ENCODE data around the gene LVRN.
"Not testable (repeated sequence)": the region's sequence is repeated elsewhere in the genome, so short reads cannot be mapped to it uniquely, and the experiment has no call there.

Gene LVRN

DNA sequence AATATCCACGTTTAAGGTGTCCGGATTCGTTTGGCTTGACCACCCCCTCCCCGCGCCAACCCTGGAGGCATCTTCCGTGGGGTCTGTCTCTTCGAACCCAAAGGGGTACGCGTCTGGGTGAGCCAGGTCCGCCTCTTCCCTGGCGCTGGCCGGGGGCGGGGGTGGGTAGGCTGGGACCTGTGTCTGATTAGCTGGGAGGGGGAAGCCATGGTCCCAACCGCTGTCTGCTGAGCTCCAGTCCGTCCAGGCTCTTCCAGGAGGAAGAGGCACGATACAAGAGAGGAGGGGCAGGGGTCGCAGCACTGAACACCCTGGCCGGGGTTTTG, at the start of gene LVRN:
TSS of gene LVRN (plus strand) at position 237 of the 326 bp plus-strand sequence. CDS start 143 bp downstream, outside the sequence.
- DNase-seq (ENCODE audit: low spot score), result no peak

GRCh38 chr5:115913623-115914400, 48.5 kb upstream of the LVRN start:
- not testable (repeated sequence) for DNase-seq (ENCODE audit: low spot score)

- no peak for DNase-seq (ENCODE audit: low spot score)
Measured at GRCh38 chr5:115920171-115920725, 42.0 kb upstream of the LVRN start.

DNA sequence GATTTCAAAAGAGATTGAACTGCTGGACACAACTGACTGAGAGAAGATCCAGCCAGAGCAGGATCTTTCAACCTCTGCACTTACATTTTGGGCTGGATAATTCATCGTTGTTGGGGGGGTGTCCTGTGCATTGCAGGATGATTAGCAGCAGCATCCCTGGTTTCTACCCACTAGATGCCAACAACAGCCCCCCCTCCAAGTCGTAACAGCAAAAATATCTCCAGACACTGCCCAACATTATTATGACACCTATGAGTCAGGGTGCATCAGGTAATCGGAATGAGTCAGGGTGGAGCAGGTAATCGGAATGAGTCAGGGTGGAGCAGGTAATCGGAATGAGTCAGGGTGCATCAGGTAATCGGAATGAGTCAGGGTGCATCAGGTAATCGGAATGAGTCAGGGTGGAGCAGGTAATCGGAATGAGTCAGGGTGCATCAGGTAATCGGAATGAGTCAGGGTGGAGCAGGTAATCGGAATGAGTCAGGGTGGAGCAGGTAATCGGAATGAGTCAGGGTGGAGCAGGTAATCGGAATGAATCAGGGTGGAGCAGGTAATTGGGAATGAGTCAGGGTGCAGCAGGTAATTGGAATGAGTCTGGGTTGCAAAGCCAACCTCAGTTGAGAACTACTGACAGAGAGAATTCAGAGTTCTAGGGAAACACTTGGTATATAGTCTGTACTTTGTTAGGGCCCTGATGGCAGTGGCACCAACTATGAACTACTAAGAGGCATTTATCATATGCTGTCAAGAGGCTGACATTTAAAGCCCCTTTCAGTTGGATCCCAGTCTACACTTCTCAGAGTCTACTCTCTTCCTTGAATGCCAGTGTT, 33.5 kb upstream of the LVRN start:
- DNase-seq (ENCODE audit: low spot score), result not testable (repeated sequence)

DNA sequence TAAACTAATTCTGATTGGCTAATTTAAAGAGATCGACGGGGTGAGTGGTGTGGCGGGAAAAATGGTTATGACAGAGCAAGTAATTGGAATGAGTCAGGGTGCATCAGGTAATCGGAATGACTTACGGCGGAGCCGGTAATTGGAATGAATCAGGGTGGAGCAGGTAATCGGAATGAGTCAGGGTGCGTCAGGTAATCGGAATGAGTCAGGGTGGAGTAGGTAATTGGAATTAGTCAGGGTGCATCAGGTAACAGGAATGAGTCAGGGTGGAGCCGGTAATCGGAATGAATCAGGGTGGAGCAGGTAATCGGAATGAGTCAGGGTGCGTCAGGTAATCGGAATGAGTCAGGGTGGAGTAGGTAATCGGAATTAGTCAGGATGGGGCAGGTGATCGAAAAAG, 32.1 kb upstream of the LVRN start:
- not testable (repeated sequence) for DNase-seq (ENCODE audit: low spot score)

- no peak for DNase-seq (ENCODE audit: low spot score)
Measured at GRCh38 chr5:115930630-115931337, 31.5 kb upstream of the LVRN start.

DNA sequence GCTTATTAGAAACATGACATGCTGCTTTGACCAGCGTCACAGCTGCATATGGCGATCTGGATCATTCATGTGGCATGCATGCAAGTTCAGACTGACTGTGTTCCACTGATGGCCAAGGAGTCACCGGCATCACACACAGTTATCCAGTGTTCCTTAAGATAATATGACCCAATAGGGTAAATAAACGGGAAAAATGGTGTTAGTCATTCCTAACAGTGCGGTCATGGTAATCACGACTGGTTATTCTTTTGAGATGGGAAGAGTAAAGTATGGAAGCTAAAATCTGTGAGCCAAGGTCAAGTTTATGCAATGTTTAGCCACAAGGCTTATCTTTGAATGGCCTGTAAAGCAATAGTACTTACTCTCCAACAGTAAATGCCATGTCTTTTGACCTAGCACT, 29.3 kb upstream of the LVRN start:
- DNase-seq (ENCODE audit: low spot score), result no peak

DNA sequence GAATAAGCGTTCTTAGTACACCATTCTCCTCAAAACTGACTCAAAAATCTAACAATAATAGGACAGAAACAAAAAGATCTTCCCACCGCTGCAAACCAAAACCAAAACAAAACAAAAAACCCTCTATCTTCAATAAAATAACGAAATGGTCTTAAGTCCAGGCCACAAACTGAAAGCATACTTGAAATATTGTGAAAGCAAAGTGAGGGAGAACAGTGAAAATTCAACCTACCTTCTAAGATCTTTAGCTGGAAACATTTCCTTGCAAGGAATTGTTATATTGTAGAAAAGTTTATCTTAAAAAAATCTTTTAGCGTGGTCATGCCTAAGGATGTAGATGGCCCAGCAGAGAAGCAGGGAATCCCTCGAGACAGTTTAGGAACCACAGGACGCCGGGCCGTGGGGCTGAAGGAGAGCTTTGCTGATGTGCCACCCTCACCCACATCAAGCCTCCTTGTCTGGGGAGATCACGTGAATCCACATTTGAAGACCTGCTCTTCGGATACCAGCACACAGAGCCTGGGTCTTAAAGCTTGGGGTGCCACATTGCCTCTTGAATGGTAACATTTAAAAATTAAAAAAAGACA, 27.8 kb upstream of the LVRN start:
- DNase-seq (ENCODE audit: low spot score), result no peak

DNA sequence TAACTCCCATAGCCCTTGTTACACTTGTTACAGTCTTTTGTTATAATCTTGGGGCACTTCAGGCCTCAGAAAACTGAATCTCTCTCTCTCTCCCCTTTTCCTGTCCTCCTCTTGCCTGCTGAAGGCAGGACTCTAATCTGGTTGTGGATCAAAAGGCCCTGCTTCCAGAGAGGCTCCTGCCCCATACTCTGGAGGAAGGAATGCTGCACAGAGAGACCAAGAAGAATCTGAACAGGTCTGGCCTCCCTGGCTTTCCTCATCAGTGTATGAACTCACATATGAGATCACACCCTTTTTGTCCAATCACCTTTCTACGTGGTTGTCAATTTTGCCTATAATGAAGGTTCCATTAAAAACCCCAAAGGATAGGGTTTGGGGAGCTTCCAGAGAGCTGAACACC, 26.2 kb upstream of the LVRN start:
- DNase-seq (ENCODE audit: low spot score), result no peak

DNA sequence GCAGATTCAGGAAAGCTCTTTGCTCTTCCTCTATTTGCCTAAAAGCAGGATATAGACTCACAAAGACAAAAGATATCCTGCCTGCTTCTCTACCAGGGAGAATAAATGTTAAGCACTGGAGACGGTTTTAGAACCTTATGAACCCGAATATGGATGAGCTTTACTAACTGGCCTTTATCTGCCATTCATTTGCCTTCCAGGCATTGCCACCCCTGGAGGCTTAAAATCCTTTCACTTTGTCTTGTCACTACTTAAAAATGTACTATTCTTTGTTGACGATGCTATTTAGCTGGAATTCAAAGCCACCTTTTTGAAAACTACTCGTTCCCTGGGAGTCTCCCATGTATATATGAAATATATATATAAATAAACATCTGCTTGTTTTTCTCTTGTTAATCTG, 23.2 kb upstream of the LVRN start:
- DNase-seq (ENCODE audit: low spot score), result no peak

DNA sequence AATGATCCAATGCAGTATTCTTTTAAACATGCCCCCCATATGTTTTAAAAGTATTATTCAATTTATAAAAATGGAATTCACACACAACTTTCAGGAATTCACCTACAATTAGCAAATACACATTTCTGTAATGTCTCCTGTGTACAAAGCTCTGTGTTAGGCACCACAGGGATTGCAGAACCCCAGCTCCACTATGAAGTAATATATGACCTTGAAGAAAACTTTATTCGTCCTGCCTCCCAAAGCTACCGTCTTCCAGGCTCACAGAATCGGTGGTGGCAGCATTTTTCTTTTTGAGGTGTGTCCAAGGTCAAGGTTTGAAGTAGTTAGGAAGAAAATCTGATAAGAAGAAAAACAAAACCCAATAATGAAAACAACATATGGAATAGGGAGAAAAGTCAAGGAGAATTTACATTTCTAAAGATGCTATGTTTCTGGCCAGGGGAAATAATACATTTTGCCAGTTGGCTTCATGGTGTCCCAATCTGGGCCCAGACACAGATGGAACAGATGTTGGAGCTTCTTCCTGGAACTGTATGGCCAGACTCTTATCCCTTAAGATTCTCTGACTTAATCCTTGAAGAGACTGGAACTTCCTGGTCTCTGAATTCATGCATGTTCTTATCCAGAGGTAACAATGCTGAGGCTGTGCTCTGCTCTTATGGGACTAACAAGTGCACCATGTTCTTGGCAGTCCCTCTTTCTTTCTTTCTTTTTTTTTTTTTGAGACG, 22.0 kb upstream of the LVRN start:
- DNase-seq (ENCODE audit: low spot score), result no peak

DNA sequence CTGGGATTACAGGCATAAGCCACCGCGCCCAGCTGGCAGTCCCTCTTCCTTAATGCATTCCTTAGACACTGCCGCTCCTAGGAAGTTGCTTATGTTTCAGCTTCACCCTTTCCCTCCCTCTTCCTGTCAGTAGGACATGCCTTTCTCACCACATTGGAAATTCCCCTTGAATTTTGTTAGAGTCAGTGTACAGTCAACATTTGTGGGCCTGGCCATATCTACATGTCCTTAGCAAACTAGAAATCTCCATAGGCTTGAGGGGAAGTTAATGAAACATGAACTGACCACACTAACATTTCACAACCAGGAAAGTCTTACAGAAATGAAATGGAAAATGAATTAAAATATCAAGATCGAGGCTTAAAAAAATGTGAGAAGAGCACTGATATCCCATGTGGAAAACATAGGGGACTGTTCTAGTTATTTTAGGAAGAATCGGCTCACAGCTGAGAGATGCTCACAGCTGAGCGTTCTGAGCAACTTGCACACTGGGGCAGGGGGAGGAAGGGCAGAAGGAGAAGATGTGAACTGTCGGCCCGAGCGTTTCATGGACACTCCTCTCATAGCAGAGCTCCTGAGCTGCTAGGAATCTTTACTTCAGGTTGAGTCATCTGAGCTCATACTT, 21.1 kb upstream of the LVRN start:
- DNase-seq (ENCODE audit: low spot score), result no peak

GRCh38 chr5:115944501-115944900, 17.8 kb upstream of the LVRN start:
- DNase-seq (ENCODE audit: low spot score), result no peak

GRCh38 chr5:115946655-115947054, 15.6 kb upstream of the LVRN start:
- DNase-seq (ENCODE audit: low spot score), result no peak

GRCh38 chr5:115947260-115947659, 15.0 kb upstream of the LVRN start:
- no peak for DNase-seq (ENCODE audit: low spot score)

- DNase-seq (ENCODE audit: low spot score), result no peak
Measured at GRCh38 chr5:115948091-115948534, 14.2 kb upstream of the LVRN start.

DNA sequence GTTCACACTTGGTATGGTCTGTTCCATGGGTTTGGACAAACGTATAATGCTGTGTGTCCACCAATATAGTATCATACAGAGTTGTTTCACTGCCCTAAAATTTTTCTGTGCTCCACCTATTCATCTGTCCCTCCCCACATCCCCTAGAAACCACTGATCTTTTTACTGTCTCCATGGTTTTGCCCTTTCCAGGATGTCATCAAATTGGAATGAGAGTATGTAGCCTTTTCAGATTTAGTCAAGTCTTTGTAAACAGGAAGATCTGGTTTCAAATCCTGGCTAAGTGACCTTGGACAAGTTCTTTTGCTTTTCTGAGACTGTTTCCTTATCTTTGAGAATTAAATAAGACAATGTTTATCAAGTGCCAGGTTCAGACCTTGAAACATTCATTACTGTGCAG, 13.2 kb upstream of the LVRN start:
- no peak for DNase-seq (ENCODE audit: low spot score)

DNA sequence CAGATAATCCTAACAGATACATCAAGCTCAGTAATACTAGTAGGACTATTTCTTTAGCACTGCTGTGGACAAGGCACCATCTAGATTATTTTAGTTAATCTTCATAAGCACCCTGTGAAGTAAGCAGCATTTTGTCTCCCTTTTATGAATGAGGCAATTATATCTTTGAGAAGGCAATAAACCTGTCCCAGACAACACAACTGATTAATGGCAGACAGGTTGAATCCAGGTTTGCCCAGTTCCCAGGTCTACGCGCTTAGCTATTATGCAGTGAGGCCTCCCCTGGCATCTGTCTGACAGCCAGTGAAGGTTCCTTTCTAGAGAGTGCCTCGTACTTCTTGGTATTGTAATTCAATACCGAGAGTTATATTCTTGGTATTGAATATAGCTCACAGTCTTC, 9.7 kb upstream of the LVRN start:
- no peak for DNase-seq (ENCODE audit: low spot score)

- DNase-seq (ENCODE audit: low spot score), result no peak
Measured at GRCh38 chr5:115954144-115954543, 8.1 kb upstream of the LVRN start.

DNA sequence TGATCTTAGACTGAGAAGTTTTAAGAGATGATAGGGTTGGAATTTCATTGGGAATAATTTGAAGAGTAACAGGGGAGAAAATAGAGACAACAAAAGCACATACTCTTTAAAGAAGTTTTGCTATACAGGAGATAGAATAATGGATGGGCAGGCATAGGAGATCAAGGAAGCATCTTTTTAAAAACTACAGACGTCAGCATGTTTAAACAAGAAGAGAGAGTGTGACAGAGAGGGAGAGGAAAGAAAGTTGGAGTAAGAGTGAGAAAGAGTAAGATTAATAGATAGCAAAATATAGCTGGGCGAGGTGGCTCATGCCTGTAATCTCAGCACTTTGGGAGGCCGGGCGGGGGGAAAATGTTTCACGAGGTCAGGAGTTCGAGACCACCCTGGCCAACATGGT, 5.3 kb upstream of the LVRN start:
- no peak for DNase-seq (ENCODE audit: low spot score)
